Vagina (tissue), 2 donors: ENCODE measurements around the gene NPBWR2.
"Not testable (repeated sequence)": the region's sequence is repeated elsewhere in the genome, so short reads cannot be mapped to it uniquely, and the experiment has no call there.

ENCODE experiments used
- CTCF ChIP-seq, 3 experiments: fragments of 450-650 bp in 2 of 3; fragments of 200-600 bp in 1 of 3; sonication (generic) in 1 of 3; IDR thresholded peaks; one replicate each; pipeline ENCODE4 v1.5.1; 2017 to 2019; ENCODE audit warnings: antibody characterized with exemption in 3 of 3, mild to moderate bottlenecking in 2 of 3, moderate library complexity in 2 of 3
- POLR2A ChIP-seq, 2 donors: fragments of 450-650 bp; IDR thresholded peaks; one replicate each; pipeline ENCODE4 v1.6.1; 2017; ENCODE audit warnings: antibody characterized with exemption in 2 of 2, mild to moderate bottlenecking in 2 of 2, moderate library complexity in 2 of 2

- TF ChIP-seq CTCF, POLR2A (IDR thresholded peaks at IDR 0.05): not testable (repeated sequence)
Measured at GRCh38 chr20:64117432-64117777, 10.0 kb upstream of the NPBWR2 start.
